Neural progenitor cell (in vitro differentiated cells): ENCODE data around the gene NDOR1. TPM values are rescaled to one million over a fixed set of nuclear protein-coding genes. Genes with fewer than 3 reads are reported as not detected.

ENCODE experiments used
- DNase-seq: peaks from one replicate; pipeline ENCODE4 v3.0.0-alpha.2; 2016; ENCODE audit warnings: low spot score
- H2AFZ ChIP-seq: fragments of 200-600 bp; sonication (generic); replicated peaks from 2 replicates; pipeline ENCODE4 v1.6.1; 2016; ENCODE audit warnings: antibody characterized with exemption
- H3F3A ChIP-seq: fragments of 200-600 bp; sonication (generic); 2 replicates; pipeline ENCODE4 v1.6.1; 2016; ENCODE audit warnings: antibody characterized with exemption, low read depth
- H3K27ac ChIP-seq: fragments of 200-600 bp; sonication (generic); 2 replicates; pipeline ENCODE4 v1.5.1; 2016; ENCODE audit warnings: mild to moderate bottlenecking
- H3K27me3 ChIP-seq: fragments of 200-600 bp; sonication (generic); 2 replicates; pipeline ENCODE4 v1.6.1; 2016; ENCODE audit warnings: mild to moderate bottlenecking, moderate library complexity
- H3K36me3 ChIP-seq: fragments of 200-600 bp; sonication (generic); 2 replicates; pipeline ENCODE4 v1.5.1; 2016
- H3K4me1 ChIP-seq: fragments of 200-600 bp; sonication (generic); 2 replicates; pipeline ENCODE4 v1.6.1; 2016; ENCODE audit warnings: mixed run types
- H3K4me2 ChIP-seq: fragments of 200-600 bp; sonication (generic); 2 replicates; pipeline ENCODE4 v1.6.1; 2016
- H3K4me3 ChIP-seq: fragments of 200-600 bp; sonication (generic); 2 replicates; pipeline ENCODE4 v1.5.1; 2016
- H3K79me2 ChIP-seq: fragments of 200-600 bp; sonication (generic); 2 replicates; pipeline ENCODE4 v1.6.1; 2016; ENCODE audit warnings: low read depth
- H3K9ac ChIP-seq: fragments of 200-600 bp; sonication (generic); 2 replicates; pipeline ENCODE4 v1.6.1; 2016
- H3K9me3 ChIP-seq: fragments of 200-600 bp; sonication (generic); 2 replicates; pipeline ENCODE4 v1.5.1; 2016; ENCODE audit warnings: low read depth
- H4K20me1 ChIP-seq: fragments of 200-600 bp; sonication (generic); 2 replicates; pipeline ENCODE4 v1.6.1; 2016; ENCODE audit warnings: low read depth
- H3K27ac Mint-ChIP-seq: 3 replicates; pipeline ENCODE4 v1.8.0; 2021; ENCODE audit warnings: mixed read lengths
- H3K27me3 Mint-ChIP-seq: 2 replicates; pipeline ENCODE4 v1.8.0; 2022; ENCODE audit warnings: low read depth, mild to moderate bottlenecking, inconsistent platforms, moderate library complexity, mixed read lengths; ENCODE audit not compliant: insufficient read depth
- H3K36me3 Mint-ChIP-seq: 3 replicates; pipeline ENCODE4 v1.8.0; 2021; ENCODE audit warnings: mixed read lengths
- H3K4me1 Mint-ChIP-seq: 3 replicates; pipeline ENCODE4 v1.8.0; 2021; ENCODE audit warnings: mixed read lengths
- H3K4me3 Mint-ChIP-seq: 3 replicates; pipeline ENCODE4 v1.8.0; 2021; ENCODE audit warnings: mild to moderate bottlenecking, moderate library complexity, mixed read lengths
- H3K9me3 Mint-ChIP-seq: 3 replicates; pipeline ENCODE4 v1.8.0; 2020; ENCODE audit warnings: mixed read lengths
- CTCF ChIP-seq: fragments of 200-600 bp; sonication (generic); IDR thresholded peaks from 2 replicates; pipeline ENCODE4 v1.5.1; 2017; ENCODE audit warnings: antibody characterized with exemption, mild to moderate bottlenecking
- EZH2 ChIP-seq: fragments of 200-600 bp; sonication (generic); IDR thresholded peaks from 2 replicates; pipeline ENCODE4 v1.6.1; 2017; ENCODE audit warnings: antibody characterized with exemption, mild to moderate bottlenecking, moderate library complexity
- EZH2phosphoT487 ChIP-seq: fragments of 200-600 bp; sonication (generic); IDR thresholded peaks from 2 replicates; pipeline ENCODE4 v1.6.1; 2017; ENCODE audit warnings: antibody characterized with exemption
- total RNA-seq: library from RNA; depleted of rRNA; stranded (reverse); fragments of >200 nt; gene quantifications from 2 replicates; pipeline ENCODE4 v1.2.3, GENCODE V29; 2015; ENCODE audit warnings: low replicate concordance

The NDOR1 gene
- total RNA-seq, 1 donor from 2014 or later: 5.1 TPM

GRCh38 chr9:137181680-137182079 lies 23.8 kb upstream of the NDOR1 start:
- Histone ChIP-seq H3K4me1 (no peaks in the 10 kb centered on the region), H3K79me2 (peaks cover 7% of the 10 kb centered on the region), H3K36me3 (no peaks in the 10 kb centered on the region), H3K27me3 (peaks cover 2% of the 10 kb centered on the region), H3K27ac (no peak overlapping the region), H3K9me3 (no peaks in the 10 kb centered on the region), H3K9ac (no peak overlapping the region), H3F3A (peaks cover 3% of the 10 kb centered on the region), H2AFZ (no peak overlapping the region), H4K20me1 (peaks cover 8% of the 10 kb centered on the region), H3K4me3 (no peak overlapping the region), H3K4me2 (no peak overlapping the region)
- H3K4me3 Mint-ChIP-seq: peak overlapping the region; percentile 41
- peaks cover 2% of the 10 kb centered on the region for H3K27me3 Mint-ChIP-seq
- TF ChIP-seq EZH2 (no peak), EZH2phosphoT487 (no peak), CTCF (no peak)
- H3K36me3 Mint-ChIP-seq: peaks cover 3% of the 10 kb centered on the region
- H3K4me1 Mint-ChIP-seq: peaks cover 2% of the 10 kb centered on the region
- H3K27ac Mint-ChIP-seq: no peak overlapping the region
- no peak for DNase-seq
- H3K9me3 Mint-ChIP-seq: no peaks in the 10 kb centered on the region

- Mint-ChIP-seq H3K4me3 (no peak overlapping the region), H3K36me3 (peaks cover 3% of the 10 kb centered on the region), H3K4me1 (peaks cover 14% of the 10 kb centered on the region), H3K9me3 (no peaks in the 10 kb centered on the region), H3K27ac (no peak overlapping the region), H3K27me3 (peaks cover 2% of the 10 kb centered on the region)
- Histone ChIP-seq H3F3A (no peaks in the 10 kb centered on the region), H3K4me3 (no peak overlapping the region), H3K36me3 (no peaks in the 10 kb centered on the region), H3K4me2 (no peak overlapping the region), H3K9ac (no peak overlapping the region), H3K4me1 (peaks cover 5% of the 10 kb centered on the region), H3K27ac (no peak overlapping the region), H2AFZ (no peak overlapping the region), H4K20me1 (peaks cover 6% of the 10 kb centered on the region), H3K9me3 (no peaks in the 10 kb centered on the region), H3K79me2 (peaks cover 18% of the 10 kb centered on the region), H3K27me3 (no peaks in the 10 kb centered on the region)
- no peak for DNase-seq
- TF ChIP-seq CTCF: no peak
- TF ChIP-seq EZH2phosphoT487: no peak
- TF ChIP-seq EZH2: no peak
These were observed 22.7 kb upstream of the NDOR1 start for GRCh38 chr9:137182836-137183235.

GRCh38 chr9:137183980-137184595 lies 21.4 kb upstream of the NDOR1 start:
- H3K27me3 ChIP-seq: no peaks in the 10 kb centered on the region
- H3K4me2 ChIP-seq: no peak overlapping the region
- Mint-ChIP-seq H3K4me1 (peaks cover 16% of the 10 kb centered on the region), H3K4me3 (peak overlapping the region; percentile 29), H3K36me3 (peaks cover 3% of the 10 kb centered on the region), H3K9me3 (no peaks in the 10 kb centered on the region), H3K27ac (no peak overlapping the region), H3K27me3 (peaks cover 3% of the 10 kb centered on the region)
- H4K20me1 ChIP-seq: peaks cover 2% of the 10 kb centered on the region
- no peak for DNase-seq
- no peak overlapping the region for H2AFZ ChIP-seq
- H3K9me3 ChIP-seq: no peaks in the 10 kb centered on the region
- peaks cover 5% of the 10 kb centered on the region for H3K4me1 ChIP-seq
- no peak for TF ChIP-seq EZH2phosphoT487
- TF ChIP-seq CTCF: no peak
- H3K79me2 ChIP-seq: peaks cover 23% of the 10 kb centered on the region
- no peak overlapping the region for H3K9ac ChIP-seq
- no peaks in the 10 kb centered on the region for H3K36me3 ChIP-seq
- H3K4me3 ChIP-seq: no peak overlapping the region
- H3F3A ChIP-seq: peaks cover 2% of the 10 kb centered on the region
- H3K27ac ChIP-seq: no peak overlapping the region
